Heart left ventricle (tissue), 16 donors: Measurements from ENCODE around the gene ANGPTL4. TPM values are rescaled to one million over a fixed set of nuclear protein-coding genes. Genes with fewer than 3 reads are reported as not detected.
"Not testable (repeated sequence)": the region's sequence is repeated elsewhere in the genome, so short reads cannot be mapped to it uniquely, and the experiment has no call there.

ENCODE experiments used
- ATAC-seq, 4 donors: fragments of 200-7000 bp; cut with Tn5 transposase; one replicate each; pipeline ENCODE4 v1.9.1; 2020 to 2022; ENCODE audit warnings: moderate library complexity in 4 of 4, mild to moderate bottlenecking in 3 of 4, moderate number of reproducible peaks in 1 of 4
- DNase-seq, 5 donors: peaks; one replicate each; pipeline ENCODE4 v3.0.0-alpha.2; 2020
- H3K27ac ChIP-seq, 12 donors: fragments of 200-600 bp; sonication (generic) in 4 of 12; one replicate each; pipeline versions ENCODE4 v1.5.0 to v1.8.0; 2016 to 2022; ENCODE audit warnings: mild to moderate bottlenecking in 2 of 12
- H3K27me3 ChIP-seq, 9 donors: fragments of 200-600 bp; sonication (generic) in 2 of 9; one replicate each; pipeline versions ENCODE4 v1.5.1 to v1.8.0; 2016 to 2022; ENCODE audit warnings: mild to moderate bottlenecking in 3 of 9
- H3K36me3 ChIP-seq, 9 donors: fragments of 200-600 bp; sonication (generic) in 2 of 9; one replicate each; pipeline versions ENCODE4 v1.5.0 to v1.8.0; 2018 to 2022; ENCODE audit warnings: mild to moderate bottlenecking in 2 of 9
- H3K4me1 ChIP-seq, 12 donors: fragments of 200-600 bp; sonication (generic) in 4 of 12; one replicate each; pipeline versions ENCODE4 v1.5.0 to v1.8.0; 2016 to 2022; ENCODE audit warnings: mild to moderate bottlenecking in 3 of 12
- H3K4me3 ChIP-seq, 12 donors: fragments of 200-600 bp; sonication (generic) in 4 of 12; one replicate each; pipeline versions ENCODE4 v1.5.0 to v1.8.0; 2017 to 2022; ENCODE audit warnings: mild to moderate bottlenecking in 9 of 12, moderate library complexity in 4 of 12
- H3K9me3 ChIP-seq, 12 donors: fragments of 200-600 bp; sonication (generic) in 4 of 12; one replicate each; pipeline versions ENCODE4 v1.5.0 to v1.8.0; 2016 to 2022; ENCODE audit warnings: mild to moderate bottlenecking in 1 of 12
- POLR2A ChIP-seq, 2 donors: fragments of 450-650 bp; IDR thresholded peaks; one replicate each; pipeline ENCODE4 v1.6.1; 2017; ENCODE audit warnings: antibody characterized with exemption in 2 of 2, mild to moderate bottlenecking in 2 of 2, moderate library complexity in 2 of 2
- WGBS, 4 donors: extraction: QIAGEN DNeasy Blood & Tissue Kit in 2 of 4; methylation state at CpG; one replicate each; pipeline versions ENCODE4 v1.1.5 to v1.1.7; 2013 to 2018; 5-methylcytosine and 5-hydroxymethylcytosine counted together
- intact Hi-C, 10 donors: fragments of 100-400 bp; cut with DNase I; formaldehyde crosslinking; loops; one replicate each; pipeline versions ENCODE4 v1.11.1 to v1.14.2; 2022
- polyA plus RNA-seq, 2 donors: library from polyadenylated mRNA; stranded (reverse); fragments of 200-250 nt; gene quantifications; one replicate each; pipeline ENCODE4 v1.2.3, GENCODE V29; 2013
- total RNA-seq, 9 donors: library from RNA; depleted of rRNA in 2 of 9; stranded (reverse); fragments of >200 nt in 2 of 9; fragmentation: NEBNext Ultra II Directional in 3 of 9; extraction: Animal tissue kit (Norgen Biotek cat#: 25700) in 3 of 9; gene quantifications; one replicate each; pipeline versions ENCODE4 v1.1.0 to v1.2.4, GENCODE V29; 2016 to 2023
- TF ChIP-seq, protein P1 (sequence below), 12 donors: fragments of 200-600 bp; sonication (generic) in 4 of 12; IDR thresholded peaks; one replicate each; pipeline versions ENCODE4 v1.5.0 to v1.8.0; 2018 to 2022; ENCODE audit warnings: antibody characterized with exemption in 12 of 12, mild to moderate bottlenecking in 5 of 12
- donor health status: ischemic (EF 13 %, LVEDD 7.1; RV severe dilation, severe dysfunction).
- donor health status: healthy with polysubstance abuse.
- donor health status: DM: no; HTN: yes; CAD: no.
- donor health status: DM: no; HTN: no; CAD: no.
- donor health status: ischemic (EF 25% LVEDD 6.9; RV normal size, moderate dysfunction).
- donor health status: ischemic (EF 25% LVEDD 5.7; RV mildly dilated, moderate dysfunction).
- donor health status: healthy.
- donor health status: DM: yes; HTN: yes; CAD: no.
- donor health status: ischemic (EF 35%, LVEDD 5.7; RV mildly dilated, moderate dysfunction).
- donor health status: nonischemic (EF 11% LVEDD 7.7; RV severe dilation, severe dysfunction).
- donor health status: DM: yes; HTN: yes; CAD: no.
- donor health status: PGD.
- donor health status: ischemic (EF 29% LVEDD 5.4; RV normal size, mild dysfunction).
- donor health status: nonischemic (EF 23%, LVEDD 6.1; RV moderate dilation, normal function).

ANGPTL4 gene
- total and polyA plus RNA-seq, 11 donors = 2.4 to 117 (median 10.8) TPM

DNA sequence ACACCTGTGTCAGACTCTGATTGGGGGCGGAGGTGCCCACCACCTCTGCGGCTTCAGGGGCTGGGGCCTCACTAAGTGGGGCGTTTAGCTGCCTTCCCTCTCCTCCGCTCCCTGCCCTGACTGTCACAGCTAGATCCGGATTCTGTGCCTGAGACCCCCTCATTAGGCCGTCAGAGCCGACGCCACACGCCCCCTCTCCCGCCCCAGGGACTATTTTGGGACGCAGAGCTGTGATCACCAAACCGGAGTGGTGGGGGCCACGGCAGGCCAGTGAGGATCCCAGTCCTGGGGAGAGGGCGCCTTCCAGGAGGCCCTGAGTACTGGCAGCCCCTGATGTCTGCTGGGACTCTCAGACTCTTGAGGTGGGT lies 21.7 kb upstream of the ANGPTL4 start:
- no peak for DNase-seq
- H3K4me3 ChIP-seq = peak overlapping the region; percentile 55 to 89 (median 70)
- peak overlapping the region; percentile 86 to 100 (median 96) for H3K27ac ChIP-seq
- no peak for ATAC-seq
- intact Hi-C loops = no loop called here
- no peaks in the 10 kb centered on the region for H3K36me3 ChIP-seq
- WGBS, 4 donors = 32 to 79% (median 46%) methylated on average over 3 to 14 of the region's 14 CpGs
- TF ChIP-seq POLR2A (IDR thresholded peaks at IDR 0.05) = no peak
- TF ChIP-seq, protein P1, sequence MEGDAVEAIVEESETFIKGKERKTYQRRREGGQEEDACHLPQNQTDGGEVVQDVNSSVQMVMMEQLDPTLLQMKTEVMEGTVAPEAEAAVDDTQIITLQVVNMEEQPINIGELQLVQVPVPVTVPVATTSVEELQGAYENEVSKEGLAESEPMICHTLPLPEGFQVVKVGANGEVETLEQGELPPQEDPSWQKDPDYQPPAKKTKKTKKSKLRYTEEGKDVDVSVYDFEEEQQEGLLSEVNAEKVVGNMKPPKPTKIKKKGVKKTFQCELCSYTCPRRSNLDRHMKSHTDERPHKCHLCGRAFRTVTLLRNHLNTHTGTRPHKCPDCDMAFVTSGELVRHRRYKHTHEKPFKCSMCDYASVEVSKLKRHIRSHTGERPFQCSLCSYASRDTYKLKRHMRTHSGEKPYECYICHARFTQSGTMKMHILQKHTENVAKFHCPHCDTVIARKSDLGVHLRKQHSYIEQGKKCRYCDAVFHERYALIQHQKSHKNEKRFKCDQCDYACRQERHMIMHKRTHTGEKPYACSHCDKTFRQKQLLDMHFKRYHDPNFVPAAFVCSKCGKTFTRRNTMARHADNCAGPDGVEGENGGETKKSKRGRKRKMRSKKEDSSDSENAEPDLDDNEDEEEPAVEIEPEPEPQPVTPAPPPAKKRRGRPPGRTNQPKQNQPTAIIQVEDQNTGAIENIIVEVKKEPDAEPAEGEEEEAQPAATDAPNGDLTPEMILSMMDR (IDR thresholded peaks at IDR 0.05) = no peak
- peaks cover 0 to 44% (median 25%) of the 10 kb centered on the region in 12 donors for H3K4me1 ChIP-seq
- no peaks in the 10 kb centered on the region for H3K9me3 ChIP-seq
- H3K27me3 ChIP-seq = peaks cover 0 to 23% (median 0%) of the 10 kb centered on the region in 9 donors

DNA sequence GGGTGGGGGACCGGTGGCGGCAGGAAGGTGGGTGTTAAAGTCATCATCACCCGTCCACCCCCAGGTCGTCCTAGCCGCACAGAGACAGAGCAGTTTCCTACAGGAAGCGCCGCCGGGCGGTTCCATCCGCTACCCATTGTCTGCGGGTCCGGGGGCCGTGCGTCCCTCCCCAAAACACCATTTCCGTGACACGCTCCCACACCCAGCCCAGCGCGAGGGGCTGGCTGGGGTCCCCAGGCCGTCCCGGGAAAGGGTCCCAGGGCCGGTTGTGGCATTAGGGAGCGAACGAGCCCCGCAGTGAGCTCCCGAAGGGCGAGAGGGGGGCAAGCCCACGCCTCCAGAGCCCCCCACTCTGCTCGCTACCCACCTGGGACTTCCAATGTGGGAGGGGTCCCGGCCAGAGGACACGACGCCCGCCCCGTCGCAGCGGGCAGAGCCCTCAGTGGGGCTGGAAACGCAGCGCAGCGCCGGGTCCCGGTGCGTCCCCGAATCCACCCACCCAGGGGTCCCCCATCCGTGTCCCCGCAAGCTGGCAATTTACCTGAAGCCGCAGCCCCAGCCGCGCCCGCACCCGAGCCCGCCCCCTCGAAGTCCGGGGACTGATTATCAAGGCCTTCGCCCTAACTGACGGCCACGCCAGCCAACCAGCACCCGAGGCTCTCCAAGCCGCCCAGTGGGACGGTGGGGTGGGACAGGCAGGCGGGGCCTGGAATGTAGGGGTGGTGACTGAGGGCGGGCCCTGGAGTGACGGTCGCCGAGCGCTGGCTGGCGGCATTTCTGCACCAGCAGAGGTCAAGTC lies 21.1 kb upstream of the ANGPTL4 start, which contains the start of gene KANK3:
Gene KANK3, minus strand, starts transcription at position 579 of the 799 bp plus-strand sequence. CDS start 5,434 bp downstream, outside the sequence.
- intact Hi-C loops = no loop called here
- Histone ChIP-seq H3K4me3 (peak within 1 kb of the TSS; percentile 55 to 89 (median 70)), H3K9me3 (no peaks in the 10 kb centered on the region), H3K27me3 (peaks cover 0 to 23% (median 0%) of the 10 kb centered on the region in 9 donors), H3K27ac (peak within 1 kb of the TSS; percentile 86 to 100 (median 96)), H3K4me1 (peaks cover 0 to 43% (median 23%) of the 10 kb centered on the region in 12 donors), H3K36me3 (no peaks in the 10 kb centered on the region)
- WGBS, 4 donors = 4 to 8% (median 5%) methylated on average over 42 to 65 of the region's 65 CpGs
- peak in 1 of 2 donors; percentile 95 for TF ChIP-seq POLR2A (IDR thresholded peaks at IDR 0.05)
- TF ChIP-seq, protein P1 (IDR thresholded peaks at IDR 0.05) = peak in 1 of 12 donors; percentile 10
- DNase-seq = peak; percentile 97 to 99 (median 99)
- peak; percentile 93 to 97 (median 95) for ATAC-seq

DNA sequence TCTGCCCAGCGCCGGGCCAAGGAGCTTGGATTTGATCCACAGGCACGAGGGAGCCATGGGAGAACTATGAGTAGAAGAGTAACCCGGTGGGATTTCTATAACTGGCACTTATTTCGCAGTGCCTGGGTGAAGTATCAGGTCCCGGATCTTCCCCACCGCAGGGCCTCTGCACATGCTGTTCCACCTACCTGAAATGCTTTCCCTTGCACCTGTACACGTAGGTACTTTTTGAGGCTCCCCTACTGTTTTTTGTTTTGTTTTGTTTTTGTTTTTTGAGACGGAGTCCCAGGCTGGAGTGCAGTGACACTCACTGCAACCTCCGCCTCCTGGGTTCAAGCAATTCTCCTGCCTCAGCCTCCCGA lies 20.5 kb upstream of the ANGPTL4 start:
- intact Hi-C loops = no loop called here
- Histone ChIP-seq H3K4me1 (peaks cover 0 to 39% (median 19%) of the 10 kb centered on the region in 12 donors), H3K9me3 (no peaks in the 10 kb centered on the region), H3K27ac (peak overlapping the region in 10 of 12 donors; percentile 44 to 99 (median 95)), H3K27me3 (peaks cover 0 to 23% (median 0%) of the 10 kb centered on the region in 9 donors), H3K4me3 (peak overlapping the region in 11 of 12 donors; percentile 6 to 89 (median 70)), H3K36me3 (no peaks in the 10 kb centered on the region)
- no peak for TF ChIP-seq POLR2A (IDR thresholded peaks at IDR 0.05)
- TF ChIP-seq, protein P1 (IDR thresholded peaks at IDR 0.05) = peak in 1 of 12 donors; percentile 7
- WGBS, 4 donors = 34 to 41% (median 39%) methylated on average over 11 of the region's 11 CpGs
- DNase-seq (no peak), ATAC-seq (no peak)

DNA sequence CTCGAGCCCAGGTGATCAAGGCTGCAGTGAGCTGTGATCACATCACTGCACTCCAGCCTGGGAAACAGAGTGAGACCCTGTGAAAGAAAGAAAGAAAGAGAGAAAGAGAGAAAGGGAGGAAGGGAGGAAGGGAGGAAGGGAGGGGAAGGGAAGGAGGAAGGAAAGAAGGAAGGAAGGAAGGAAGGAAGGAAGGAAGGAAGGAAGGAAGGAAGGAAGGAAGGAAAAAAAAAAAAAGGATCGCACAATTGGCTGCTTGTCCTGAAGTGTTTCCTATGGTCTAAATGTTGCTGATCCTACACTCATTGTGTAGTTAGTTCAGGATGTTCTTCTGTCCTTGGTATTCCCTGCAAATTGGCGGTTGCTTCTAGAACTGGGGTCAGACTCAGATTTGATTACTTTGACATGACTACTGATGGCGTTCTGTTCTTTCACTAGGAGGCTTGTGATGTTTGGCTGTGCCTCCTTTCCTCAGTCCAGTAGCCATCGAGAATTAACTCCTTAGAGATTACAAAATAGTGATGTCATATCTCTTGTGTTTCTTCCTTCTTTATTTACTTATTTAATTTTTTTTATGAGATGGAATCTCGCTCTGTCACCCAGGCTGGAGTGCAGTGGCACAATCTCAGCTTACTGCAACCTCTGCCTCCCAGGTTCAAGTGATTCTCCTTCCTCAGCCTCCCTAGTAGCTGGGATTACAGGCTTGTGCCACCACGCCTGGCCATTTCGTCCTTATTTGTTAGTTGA lies 14.2 kb upstream of the ANGPTL4 start:
- intact Hi-C loops = loop anchor here in 8 of 10 donors (5.0 to 10.0 kb wide), 7 partner anchors 48 to 235 kb away; partner anchors contain the start of genes MYO1F (in 4 of the 8) and MARCHF2 (in 1 of the 8)

More for the DNA sequence above, 14.2 kb upstream of the ANGPTL4 start:
- ATAC-seq, H3K27me3 ChIP-seq, H3K4me3 ChIP-seq, H3K9me3 ChIP-seq, H3K36me3 ChIP-seq, DNase-seq: not testable (repeated sequence)
- WGBS, 4 donors = 60 to 68% (median 63%) methylated on average over 8 of the region's 8 CpGs
- Histone ChIP-seq H3K27ac (peak overlapping the region in 5 of 12 donors; percentile 15 to 35 (median 30)), H3K4me1 (peaks cover 0 to 37% (median 10%) of the 10 kb centered on the region in 12 donors)
